Pancreas (tissue), 10 donors: ENCODE results near the gene ZFAND2B. TPM values are rescaled to one million over a fixed set of nuclear protein-coding genes. Genes with fewer than 3 reads are reported as not detected.
A peak's percentile ranks its signal among the peaks of the same experiment; 100 is the strongest.

Experiments used
- ATAC-seq, 4 donors: fragments of 200-7000 bp; cut with Tn5 transposase; one replicate each; pipeline versions ENCODE4 v1.8.0 to v1.9.1; 2020; ENCODE audit warnings: mild to moderate bottlenecking in 4 of 4, moderate library complexity in 4 of 4
- DNase-seq, 6 donors: peaks; one replicate each; pipeline ENCODE4 v3.0.0-alpha.2; 2020
- FAIRE-seq: peaks from 2 replicates; lab custom pipeline; 2012; peaks lifted over from hg19 to GRCh38; lab: Jason Lieb, UNC
- H3K27ac ChIP-seq, 4 donors: fragments of 200-600 bp; sonication (generic); 1 replicate in 3 of 4; 2 replicates in 1 of 4; pipeline versions ENCODE4 v1.5.0 to v1.8.0; 2020
- H3K27me3 ChIP-seq, 4 donors: fragments of 200-600 bp; one replicate each; pipeline ENCODE4 v1.8.0; 2021
- H3K36me3 ChIP-seq, 3 donors: fragments of 200-600 bp; sonication (generic) in 1 of 3; one replicate each; pipeline versions ENCODE4 v1.5.0 to v1.8.0; 2020 to 2021
- H3K4me1 ChIP-seq, 3 donors: fragments of 200-600 bp; one replicate each; pipeline ENCODE4 v1.8.0; 2021
- H3K4me3 ChIP-seq, 4 donors: fragments of 200-600 bp; sonication (generic) in 2 of 4; one replicate each; pipeline versions ENCODE4 v1.5.0 to v1.8.0; 2020 to 2021
- H3K9me3 ChIP-seq, 4 donors: fragments of 200-600 bp; one replicate each; pipeline ENCODE4 v1.8.0; 2021
- WGBS, 2 donors: extraction: QIAGEN DNeasy Blood & Tissue Kit; methylation state at CpG; one replicate each; pipeline ENCODE4 v1.1.7; 2013; 5-methylcytosine and 5-hydroxymethylcytosine counted together
- intact Hi-C, 3 donors: fragments of 100-400 bp; cut with DNase I; formaldehyde crosslinking; loops; one replicate each; pipeline versions ENCODE4 v1.11.1 to v1.14.2; 2022
- polyA plus RNA-seq, 2 donors: library from polyadenylated mRNA; stranded (reverse); fragments of 200-250 nt; gene quantifications; one replicate each; pipeline ENCODE4 v1.2.3, GENCODE V29; 2013
- total RNA-seq, 6 donors: library from RNA; stranded (reverse); fragmentation: NEBNext Ultra II Directional in 4 of 6; extraction: Animal tissue kit (Norgen Biotek cat#: 25700) in 4 of 6; gene quantifications; one replicate each; pipeline versions ENCODE4 v1.2.1 to v1.2.4, GENCODE V29; 2021 to 2023
- TF ChIP-seq, protein P1 (sequence below), 4 donors: fragments of 200-600 bp; sonication (generic) in 3 of 4; IDR thresholded peaks; one replicate each; pipeline versions ENCODE4 v1.5.0 to v1.8.0; 2021; ENCODE audit warnings: antibody characterized with exemption in 4 of 4
- donor health status: healthy with polysubstance abuse.
- donor health status: DM: no; HTN: no; CAD: no; lungs with moderate emphysema.
- donor health status: DM: no; HTN: no; CAD: no.
- donor health status: control.
- donor health status: control.
- donor health status: Bipolar disorder and iron deficiency.
- donor health status: DM: yes; HTN: yes; CAD: no.
- donor health status: DM: no; HTN: no; CAD: no.
- donor health status: DM: no; HTN: no; CAD: no.
- donor health status: DM: yes; HTN: yes; CAD: no.

Gene ZFAND2B
- total and polyA plus RNA-seq, 8 donors, result 18.9 to 66.9 (median 27.1) TPM

DNA sequence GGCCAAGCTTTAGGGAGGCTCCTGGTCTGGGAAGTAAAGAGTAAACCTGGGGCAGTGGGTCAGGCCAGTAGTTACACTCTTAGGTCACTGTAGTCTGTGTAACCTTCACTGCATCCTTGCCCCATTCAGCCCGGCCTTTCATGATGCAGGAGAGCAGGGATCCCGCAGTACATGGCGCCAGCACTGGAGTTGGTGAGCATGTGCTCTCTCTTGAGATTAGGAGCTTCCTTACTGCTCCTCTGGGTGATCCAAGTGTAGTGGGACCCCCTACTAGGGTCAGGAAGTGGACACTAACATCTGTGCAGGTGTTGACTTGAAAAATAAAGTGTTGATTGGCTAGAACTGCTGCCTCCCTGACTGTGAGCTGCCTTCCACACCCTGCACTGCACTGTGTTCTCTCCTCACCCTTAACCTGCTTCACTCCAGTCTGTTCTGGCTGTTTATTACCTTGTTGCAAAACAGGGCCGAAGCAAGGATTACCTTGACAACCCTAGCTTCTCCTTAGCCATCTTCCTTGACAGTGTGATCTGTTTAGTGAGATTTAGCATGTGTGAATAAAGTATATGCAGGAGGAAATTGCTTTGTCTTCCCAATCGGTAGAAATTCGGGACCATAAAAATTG lies 23.3 kb upstream of the ZFAND2B start:
- Histone ChIP-seq H3K4me3 (no peak overlapping the region), H3K4me1 (peaks cover 8 to 11% (median 11%) of the 10 kb centered on the region in 3 donors), H3K27me3 (no peaks in the 10 kb centered on the region), H3K36me3 (peaks cover 0 to 36% (median 15%) of the 10 kb centered on the region in 3 donors), H3K9me3 (no peaks in the 10 kb centered on the region), H3K27ac (no peak overlapping the region)
- DNase-seq, result peak in 1 of 6 donors; percentile 12
- intact Hi-C loops, result no loop called here
- ATAC-seq, result no peak
- FAIRE-seq, result no peak
- WGBS, 2 donors, result 87 to 89% methylated on average over 6 of the region's 6 CpGs
- TF ChIP-seq, protein P1, sequence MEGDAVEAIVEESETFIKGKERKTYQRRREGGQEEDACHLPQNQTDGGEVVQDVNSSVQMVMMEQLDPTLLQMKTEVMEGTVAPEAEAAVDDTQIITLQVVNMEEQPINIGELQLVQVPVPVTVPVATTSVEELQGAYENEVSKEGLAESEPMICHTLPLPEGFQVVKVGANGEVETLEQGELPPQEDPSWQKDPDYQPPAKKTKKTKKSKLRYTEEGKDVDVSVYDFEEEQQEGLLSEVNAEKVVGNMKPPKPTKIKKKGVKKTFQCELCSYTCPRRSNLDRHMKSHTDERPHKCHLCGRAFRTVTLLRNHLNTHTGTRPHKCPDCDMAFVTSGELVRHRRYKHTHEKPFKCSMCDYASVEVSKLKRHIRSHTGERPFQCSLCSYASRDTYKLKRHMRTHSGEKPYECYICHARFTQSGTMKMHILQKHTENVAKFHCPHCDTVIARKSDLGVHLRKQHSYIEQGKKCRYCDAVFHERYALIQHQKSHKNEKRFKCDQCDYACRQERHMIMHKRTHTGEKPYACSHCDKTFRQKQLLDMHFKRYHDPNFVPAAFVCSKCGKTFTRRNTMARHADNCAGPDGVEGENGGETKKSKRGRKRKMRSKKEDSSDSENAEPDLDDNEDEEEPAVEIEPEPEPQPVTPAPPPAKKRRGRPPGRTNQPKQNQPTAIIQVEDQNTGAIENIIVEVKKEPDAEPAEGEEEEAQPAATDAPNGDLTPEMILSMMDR (IDR thresholded peaks at IDR 0.05), result no peak

DNA sequence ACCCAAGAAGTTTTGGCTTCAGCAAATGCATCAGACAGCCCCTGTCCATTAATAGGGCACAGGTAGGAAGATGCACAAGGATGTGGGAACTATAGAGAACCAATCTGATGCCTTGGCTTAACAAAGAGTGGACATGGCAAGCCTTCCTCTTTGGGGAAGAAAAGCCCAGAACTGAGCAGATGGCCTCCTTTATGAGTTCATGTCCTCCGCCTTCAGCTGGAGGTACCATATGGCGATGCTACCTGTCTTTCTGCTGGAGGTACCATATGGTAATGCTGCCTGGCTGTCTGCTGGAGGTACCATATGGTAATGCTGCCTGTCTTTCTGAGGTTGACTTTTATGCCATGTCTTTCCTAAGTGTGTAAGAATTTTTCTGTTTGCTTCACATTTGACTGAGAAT lies 22.5 kb upstream of the ZFAND2B start:
- Histone ChIP-seq H3K27me3 (no peaks in the 10 kb centered on the region), H3K4me3 (no peak overlapping the region), H3K27ac (no peak overlapping the region), H3K36me3 (peaks cover 0 to 36% (median 15%) of the 10 kb centered on the region in 3 donors), H3K9me3 (no peaks in the 10 kb centered on the region), H3K4me1 (peaks cover 5 to 7% (median 6%) of the 10 kb centered on the region in 3 donors)
- FAIRE-seq (no peak), DNase-seq (peak in 1 of 6 donors; percentile 4), ATAC-seq (no peak)
- 96 to 98% methylated on average over 2 of the region's 2 CpGs for WGBS, 2 donors
- intact Hi-C loops, result no loop called here
- TF ChIP-seq, protein P1 (IDR thresholded peaks at IDR 0.05), result no peak

DNA sequence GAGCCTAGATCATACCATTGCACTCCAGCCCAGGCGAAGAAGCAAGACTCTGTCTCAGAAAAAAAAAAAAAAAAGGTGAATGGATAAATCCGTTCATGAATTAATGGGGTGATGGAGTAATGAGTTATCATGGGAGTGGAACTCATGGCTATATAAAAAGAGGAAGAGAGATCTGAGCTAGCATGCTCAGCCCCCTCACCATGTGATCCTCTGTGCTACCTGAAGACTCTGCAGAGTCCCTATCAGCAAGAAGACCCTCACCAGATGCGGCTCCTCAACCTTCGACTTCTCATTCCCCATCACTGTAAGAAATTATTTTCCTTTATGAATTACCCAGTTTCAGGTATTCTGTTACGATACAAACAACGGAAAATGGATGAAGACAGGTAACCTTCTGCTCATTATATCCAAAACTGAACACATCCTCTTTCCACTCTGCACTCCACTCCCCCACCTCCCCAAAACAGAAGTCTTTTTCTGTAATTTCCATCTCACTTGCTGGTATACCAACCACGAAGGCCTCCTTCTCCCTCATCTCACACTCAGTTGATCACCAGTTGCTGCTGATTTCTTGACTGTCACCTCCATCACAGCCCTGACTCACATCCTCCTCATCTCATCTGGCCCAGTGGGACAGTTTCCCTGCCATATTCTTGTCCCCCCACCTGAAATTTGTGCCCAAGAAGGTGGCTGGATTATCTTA lies 19.7 kb upstream of the ZFAND2B start:
- Histone ChIP-seq H3K36me3 (peaks cover 0 to 17% (median 7%) of the 10 kb centered on the region in 3 donors), H3K4me3 (no peak overlapping the region), H3K9me3 (no peaks in the 10 kb centered on the region), H3K4me1 (no peaks in the 10 kb centered on the region), H3K27ac (no peak overlapping the region), H3K27me3 (no peaks in the 10 kb centered on the region)
- TF ChIP-seq, protein P1 (IDR thresholded peaks at IDR 0.05), result no peak
- FAIRE-seq, result no peak
- DNase-seq, result peak in 1 of 6 donors; percentile 2
- intact Hi-C loops, result no loop called here
- ATAC-seq, result no peak
- WGBS, 2 donors, result 87 to 89% methylated on average over 7 of the region's 7 CpGs

DNA sequence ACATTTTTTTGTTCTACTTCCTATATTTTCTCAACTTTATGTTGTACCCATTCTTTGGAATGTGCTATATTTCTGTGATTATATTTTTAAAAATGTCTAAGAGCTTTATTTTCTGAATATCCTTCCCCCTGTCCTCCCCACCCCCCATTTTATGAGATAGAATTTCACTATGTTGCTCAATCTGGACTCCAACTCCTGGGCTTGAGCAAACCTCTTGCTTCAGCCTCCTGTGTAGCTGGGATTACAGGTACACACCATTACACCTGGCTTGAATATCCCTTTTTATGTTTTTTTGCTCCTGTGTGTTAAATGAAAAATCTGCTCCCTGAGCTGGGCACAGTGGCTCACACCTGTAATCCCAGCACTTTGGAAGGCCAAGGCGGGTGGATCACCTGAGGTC lies 9.2 kb upstream of the ZFAND2B start:
- no peak for ATAC-seq
- intact Hi-C loops, result no loop called here
- no peaks in the 10 kb centered on the region for H3K27me3 ChIP-seq
- H3K27ac ChIP-seq, result no peak overlapping the region
- H3K36me3 ChIP-seq, result no peaks in the 10 kb centered on the region
- WGBS, 2 donors, result 92 to 100% methylated on average over 1 of the region's 1 CpG
- H3K4me1 ChIP-seq, result no peaks in the 10 kb centered on the region
- DNase-seq, result peak in 1 of 6 donors; percentile 0
- H3K9me3 ChIP-seq, result no peaks in the 10 kb centered on the region
- TF ChIP-seq, protein P1 (IDR thresholded peaks at IDR 0.05), result no peak
- no peak for FAIRE-seq
- H3K4me3 ChIP-seq, result no peak overlapping the region

DNA sequence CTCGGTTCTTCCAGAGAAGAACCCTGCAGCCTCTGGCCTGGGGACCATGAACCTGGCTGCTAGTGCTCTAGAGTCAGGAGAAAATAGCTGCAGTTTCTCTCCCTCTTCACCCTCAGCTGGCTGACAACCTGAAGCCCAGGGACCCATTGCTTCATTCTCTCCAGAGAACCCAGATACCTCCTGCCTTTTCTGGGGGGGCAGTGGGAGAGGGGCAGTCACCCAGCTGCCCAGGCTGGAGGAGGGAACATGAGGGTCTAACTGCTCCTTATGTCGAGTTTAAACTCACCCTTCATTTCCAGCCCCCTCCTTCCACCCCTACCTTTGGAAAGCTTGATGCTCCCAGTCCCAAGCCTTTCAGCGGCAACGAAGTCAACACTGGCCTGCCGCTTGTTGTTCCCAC lies 7.6 kb upstream of the ZFAND2B start:
- no peaks in the 10 kb centered on the region for H3K4me1 ChIP-seq
- no peaks in the 10 kb centered on the region for H3K9me3 ChIP-seq
- ATAC-seq (no peak), FAIRE-seq (no peak), DNase-seq (peak in 1 of 6 donors; percentile 3)
- H3K4me3 ChIP-seq, result no peak overlapping the region
- H3K36me3 ChIP-seq, result no peaks in the 10 kb centered on the region
- H3K27me3 ChIP-seq, result no peaks in the 10 kb centered on the region
- TF ChIP-seq, protein P1 (IDR thresholded peaks at IDR 0.05), result no peak
- no peak overlapping the region for H3K27ac ChIP-seq
- 80 to 83% methylated on average over 5 of the region's 5 CpGs for WGBS, 2 donors
- intact Hi-C loops, result no loop called here
